ENCODE results near the gene LRRC8A. TPM values are rescaled to one million over a fixed set of nuclear protein-coding genes. Genes with fewer than 3 reads are reported as not detected.

LRRC8A gene
- total RNA-seq, 1 donor: 62.2 TPM

- TF ChIP-seq CTCF (IDR thresholded peaks at IDR 0.05; ENCODE audit: insufficient read depth, low read depth, low read length): no peak
- H3K4me3 ChIP-seq (ENCODE audit: low read depth, low read length): no peak overlapping the region
- no peak for DNase-seq (ENCODE audit: low read depth)
Measured at GRCh38 chr9:128903079-128903461, 21.1 kb downstream of the LRRC8A start.

- DNase-seq (ENCODE audit: low read depth): peak; percentile 46
- H3K4me3 ChIP-seq (ENCODE audit: low read depth, low read length): no peak overlapping the region
- TF ChIP-seq CTCF (IDR thresholded peaks at IDR 0.05; ENCODE audit: insufficient read depth, low read depth, low read length): no peak
Measured at GRCh38 chr9:128903871-128904620, 22.1 kb downstream of the LRRC8A start.

GRCh38 chr9:128905964-128906363 lies 24.0 kb downstream of the LRRC8A start:
- no peak for DNase-seq (ENCODE audit: low read depth)
- TF ChIP-seq CTCF (IDR thresholded peaks at IDR 0.05; ENCODE audit: insufficient read depth, low read depth, low read length): no peak
- no peak overlapping the region for H3K4me3 ChIP-seq (ENCODE audit: low read depth, low read length)

GRCh38 chr9:128906741-128907140 lies 24.8 kb downstream of the LRRC8A start:
- peak; percentile 35 for DNase-seq (ENCODE audit: low read depth)
- TF ChIP-seq CTCF (IDR thresholded peaks at IDR 0.05; ENCODE audit: insufficient read depth, low read depth, low read length): no peak
- no peak overlapping the region for H3K4me3 ChIP-seq (ENCODE audit: low read depth, low read length)

- DNase-seq (ENCODE audit: low read depth): no peak
- no peak for TF ChIP-seq CTCF (IDR thresholded peaks at IDR 0.05; ENCODE audit: insufficient read depth, low read depth, low read length)
- no peak overlapping the region for H3K4me3 ChIP-seq (ENCODE audit: low read depth, low read length)
Measured at GRCh38 chr9:128908372-128908771, 26.4 kb downstream of the LRRC8A start.

- H3K4me3 ChIP-seq (ENCODE audit: low read depth, low read length): no peak overlapping the region
- no peak for TF ChIP-seq CTCF (IDR thresholded peaks at IDR 0.05; ENCODE audit: insufficient read depth, low read depth, low read length)
- no peak for DNase-seq (ENCODE audit: low read depth)
Measured at GRCh38 chr9:128909859-128910258, 27.9 kb downstream of the LRRC8A start.

GRCh38 chr9:128910906-128911305 lies 29.0 kb downstream of the LRRC8A start:
- no peak overlapping the region for H3K4me3 ChIP-seq (ENCODE audit: low read depth, low read length)
- no peak for DNase-seq (ENCODE audit: low read depth)
- no peak for TF ChIP-seq CTCF (IDR thresholded peaks at IDR 0.05; ENCODE audit: insufficient read depth, low read depth, low read length)

Measured in fibroblast of villous mesenchyme (primary cell).